Muscle of back (tissue), 11 donors: ENCODE data around the gene STK32C. TPM values are rescaled to one million over a fixed set of nuclear protein-coding genes. Genes with fewer than 3 reads are reported as not detected.
"Not testable (repeated sequence)": the region's sequence is repeated elsewhere in the genome, so short reads cannot be mapped to it uniquely, and the experiment has no call there.

Source experiments
- DNase-seq, 3 donors: peaks; one replicate each; pipeline versions ENCODE4 v3.0.0 to v3.0.0-alpha.2; 2013
- polyA plus RNA-seq, 10 donors: library from polyadenylated mRNA; unstranded; fragments of 120-200 nt; gene quantifications; one replicate each; pipeline ENCODE4 v1.2.1, GENCODE V29; 2013; ENCODE audit not compliant: insufficient read length in 10 of 10

The STK32C gene
- polyA plus RNA-seq, 10 donors: 8.0 to 13.1 (median 10.4) TPM

- no peak for DNase-seq
Measured at GRCh38 chr10:132170561-132171361, 137.0 kb downstream of the STK32C start.

GRCh38 chr10:132169766-132170560 lies 137.8 kb downstream of the STK32C start:
- DNase-seq: no peak

GRCh38 chr10:132169031-132169765 lies 138.6 kb downstream of the STK32C start:
- DNase-seq: no peak

- DNase-seq: no peak
Measured at GRCh38 chr10:132168571-132169030, 139.1 kb downstream of the STK32C start.

- no peak for DNase-seq
Measured at GRCh38 chr10:132167976-132168375, 139.8 kb downstream of the STK32C start.

- DNase-seq: no peak
Measured at GRCh38 chr10:132167041-132167674, 140.6 kb downstream of the STK32C start.

- DNase-seq: no peak
Measured at GRCh38 chr10:132166216-132166950, 141.4 kb downstream of the STK32C start.

GRCh38 chr10:132165416-132165980 lies 142.3 kb downstream of the STK32C start:
- no peak for DNase-seq

- DNase-seq: no peak
Measured at GRCh38 chr10:132164761-132165278, 142.9 kb downstream of the STK32C start.

GRCh38 chr10:132163826-132164515 lies 143.8 kb downstream of the STK32C start:
- no peak for DNase-seq

GRCh38 chr10:132163278-132163765 lies 144.4 kb downstream of the STK32C start:
- DNase-seq: no peak

GRCh38 chr10:132162590-132163277 lies 145.0 kb downstream of the STK32C start:
- DNase-seq: no peak

- DNase-seq: peak in 1 of 3 donors; percentile 29
Measured at GRCh38 chr10:132162021-132162531, 145.7 kb downstream of the STK32C start.

- not testable (repeated sequence) for DNase-seq
Measured at GRCh38 chr10:132160834-132161622, 146.7 kb downstream of the STK32C start.

- not testable (repeated sequence) for DNase-seq
Measured at GRCh38 chr10:132160231-132160630, 147.5 kb downstream of the STK32C start.

GRCh38 chr10:132159302-132160230 lies 148.2 kb downstream of the STK32C start:
- DNase-seq: not testable (repeated sequence)

- DNase-seq: no peak
Measured at GRCh38 chr10:132158823-132159222, 148.9 kb downstream of the STK32C start.
